ENCODE data around the gene GIMAP4.
"Not testable (repeated sequence)": the region's sequence is repeated elsewhere in the genome, so short reads cannot be mapped to it uniquely, and the experiment has no call there.

GIMAP4 gene

DNA sequence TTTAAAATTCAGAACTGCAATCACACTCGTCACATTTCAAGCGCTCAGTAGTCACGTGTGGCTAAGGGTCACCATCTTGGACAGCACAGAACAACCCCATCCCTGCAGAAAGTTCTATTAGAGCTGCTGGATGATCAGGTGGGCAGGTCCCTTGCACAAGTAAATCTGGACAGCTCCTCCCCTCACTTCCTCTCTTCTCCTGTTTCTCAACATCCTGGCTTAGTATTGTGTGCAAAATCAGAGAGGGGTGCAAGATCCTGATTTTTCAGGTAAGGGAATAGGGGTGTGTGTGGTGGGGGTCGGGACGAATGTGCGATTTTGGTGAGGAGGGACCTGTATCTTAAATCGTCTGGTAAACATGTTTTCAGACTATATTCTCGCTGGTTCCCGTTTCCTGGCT, at the start of gene GIMAP4:
Gene GIMAP4 (plus strand): TSS at position 222 of the 400 bp plus-strand sequence. CDS start 2,512 bp downstream, outside the sequence.
- no peak for DNase-seq (ENCODE audit: low read depth, low spot score)

DNA sequence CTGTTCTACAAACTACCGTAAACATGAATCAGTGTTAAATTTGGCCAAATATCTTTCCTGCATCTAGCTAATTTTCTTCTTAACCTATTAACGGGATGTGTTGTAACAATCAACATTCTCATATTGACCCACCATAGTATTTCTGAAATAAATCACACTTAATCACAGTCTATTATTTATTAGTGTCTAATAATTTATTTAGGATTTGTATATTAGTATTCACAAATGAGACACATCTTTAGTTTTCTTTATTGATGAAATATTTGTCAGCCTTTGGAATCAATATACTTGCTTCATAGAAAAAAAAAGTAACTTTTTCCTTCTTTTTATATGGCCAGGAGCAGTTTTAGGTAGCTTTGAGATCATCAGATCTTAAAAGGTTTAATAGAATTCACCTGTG, 47.9 kb upstream of the GIMAP4 start:
- no peak for DNase-seq (ENCODE audit: low read depth, low spot score)

DNA sequence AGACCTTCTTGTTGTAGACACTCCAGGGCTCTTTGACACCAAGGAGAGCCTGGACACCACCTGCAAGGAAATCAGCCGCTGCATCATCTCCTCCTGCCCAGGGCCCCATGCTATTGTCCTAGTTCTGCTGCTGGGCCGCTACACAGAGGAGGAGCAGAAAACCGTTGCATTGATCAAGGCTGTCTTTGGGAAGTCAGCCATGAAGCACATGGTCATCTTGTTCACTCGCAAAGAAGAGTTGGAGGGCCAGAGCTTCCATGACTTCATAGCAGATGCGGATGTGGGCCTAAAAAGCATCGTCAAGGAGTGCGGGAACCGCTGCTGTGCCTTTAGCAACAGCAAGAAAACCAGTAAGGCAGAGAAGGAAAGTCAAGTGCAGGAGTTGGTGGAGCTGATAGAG, 47.0 kb upstream of the GIMAP4 start:
- DNase-seq (ENCODE audit: low read depth, low spot score), result no peak

DNA sequence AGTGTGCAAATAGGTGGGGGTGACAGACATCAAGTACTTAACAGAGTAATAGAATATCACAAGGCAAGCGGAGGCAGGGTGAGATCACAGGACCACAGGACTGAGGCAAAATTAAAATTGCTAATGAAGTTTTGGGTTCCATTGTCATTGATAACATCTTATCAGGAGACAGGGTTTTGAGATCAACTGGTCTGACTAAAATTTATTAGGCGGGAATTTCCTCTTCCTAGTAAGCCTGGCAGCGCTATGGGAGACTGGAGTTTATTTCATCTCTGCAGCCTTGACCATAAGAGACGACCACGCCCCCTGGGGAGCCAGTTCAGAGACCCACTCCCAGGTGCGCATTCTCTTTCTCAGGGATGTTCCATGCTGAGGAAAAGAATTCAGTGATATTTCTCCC, 44.3 kb upstream of the GIMAP4 start:
- DNase-seq (ENCODE audit: low read depth, low spot score), result not testable (repeated sequence)

DNA sequence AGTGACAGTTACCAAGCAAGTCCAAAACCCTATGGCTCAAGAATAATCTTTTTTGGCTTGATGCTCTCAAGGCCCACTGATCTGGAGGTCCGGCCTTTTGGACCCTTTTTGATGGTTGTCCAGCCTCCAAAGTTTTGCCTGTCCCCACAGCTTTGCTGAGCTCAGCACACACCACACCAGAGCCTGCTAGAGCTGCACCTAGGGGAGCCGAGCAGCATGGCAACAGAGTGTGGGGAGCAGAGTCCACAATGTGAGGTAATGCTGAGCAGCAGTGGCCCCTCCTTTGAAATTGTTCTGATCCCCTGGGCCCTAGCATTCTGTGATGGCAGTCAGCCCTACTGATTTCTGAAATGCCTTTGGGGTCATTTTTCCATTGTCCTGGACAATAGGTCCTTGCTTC, 43.2 kb upstream of the GIMAP4 start:
- DNase-seq (ENCODE audit: low read depth, low spot score), result no peak

DNA sequence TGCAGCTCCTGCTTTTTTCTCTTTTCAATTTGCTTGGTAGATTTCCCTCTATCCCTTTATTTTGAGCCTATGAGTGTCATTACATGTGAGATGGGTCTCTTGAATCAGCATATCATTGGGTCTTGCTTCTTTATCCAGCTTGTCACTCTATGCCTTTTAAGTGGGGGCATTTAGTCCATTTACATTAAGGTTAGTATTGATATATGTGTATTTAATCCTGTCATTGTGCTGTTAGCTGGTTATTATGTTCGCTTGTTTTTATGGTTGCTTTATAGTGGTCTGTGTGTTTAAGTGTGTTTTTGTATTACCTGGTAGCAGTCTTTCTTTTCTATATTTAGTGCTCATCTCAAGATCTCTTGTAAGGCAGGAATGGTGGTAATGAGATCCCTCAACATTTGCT, 35.5 kb upstream of the GIMAP4 start:
- no peak for DNase-seq (ENCODE audit: low read depth, low spot score)

DNA sequence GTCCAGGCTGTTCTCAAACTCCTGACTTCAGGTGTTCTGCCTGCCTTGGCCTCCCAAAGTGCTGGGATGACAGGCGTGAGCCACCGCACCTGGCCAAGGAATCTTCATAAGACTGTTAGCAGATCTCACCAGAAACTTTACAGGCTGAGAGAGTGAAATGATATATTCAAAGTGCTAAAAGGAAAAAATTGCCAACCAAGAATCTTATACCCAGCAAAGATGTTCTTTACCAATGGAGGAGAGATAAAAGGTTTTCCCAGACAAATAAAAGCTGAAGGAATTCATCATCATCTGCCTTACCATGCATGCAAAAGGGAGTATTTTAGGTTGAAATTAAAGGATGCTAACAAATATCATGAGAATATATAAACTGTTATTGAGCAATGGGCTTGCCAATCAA, 28.9 kb upstream of the GIMAP4 start:
- DNase-seq (ENCODE audit: low read depth, low spot score), result no peak

DNA sequence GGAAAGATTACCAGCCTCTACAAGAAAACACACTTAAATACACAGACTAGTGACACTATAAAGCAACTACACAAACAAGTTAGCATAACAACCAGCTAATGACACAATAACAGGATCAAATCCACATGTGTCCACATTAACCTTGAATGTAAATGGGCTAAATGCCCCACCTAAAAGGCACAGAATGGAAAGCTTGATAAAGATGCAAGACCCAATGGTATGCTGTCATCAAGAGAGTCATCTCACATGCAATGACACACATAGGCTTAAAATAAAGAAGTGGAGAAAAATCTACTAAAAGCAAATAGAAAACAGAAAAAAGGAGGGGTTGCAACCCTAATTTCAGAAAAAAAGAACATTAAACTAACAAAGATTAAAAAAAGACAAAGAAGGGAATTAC, 14.0 kb upstream of the GIMAP4 start:
- DNase-seq (ENCODE audit: low read depth, low spot score), result no peak

DNA sequence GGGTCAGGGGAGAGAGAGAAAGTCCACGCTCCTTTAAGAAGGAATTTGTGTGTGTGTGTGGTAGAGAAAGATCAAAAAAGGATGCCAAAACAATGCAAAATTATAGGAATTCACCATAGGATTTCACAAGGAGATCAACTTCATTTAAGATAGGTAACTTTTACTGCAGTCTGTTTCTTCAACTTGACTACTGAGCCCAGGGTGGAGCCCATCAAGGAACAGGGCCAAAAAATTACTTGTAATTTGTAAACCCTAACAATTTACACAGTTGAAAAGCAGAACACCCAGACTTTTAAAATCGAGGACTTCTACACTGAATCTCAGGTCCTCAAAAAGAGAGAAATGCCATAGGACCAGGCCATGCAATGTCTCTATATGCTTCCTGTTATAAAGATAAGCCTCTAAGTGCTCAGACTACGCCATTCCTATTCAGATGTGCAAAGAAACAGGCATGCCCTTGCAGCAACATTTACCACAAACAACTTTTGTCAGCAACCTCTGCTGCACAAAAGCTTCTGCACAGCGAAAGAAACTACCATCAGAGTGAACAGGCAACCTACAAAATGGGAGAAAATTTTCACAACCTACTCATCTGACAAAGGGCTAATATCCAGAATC, 10.6 kb upstream of the GIMAP4 start:
- no peak for DNase-seq (ENCODE audit: low read depth, low spot score)

DNA sequence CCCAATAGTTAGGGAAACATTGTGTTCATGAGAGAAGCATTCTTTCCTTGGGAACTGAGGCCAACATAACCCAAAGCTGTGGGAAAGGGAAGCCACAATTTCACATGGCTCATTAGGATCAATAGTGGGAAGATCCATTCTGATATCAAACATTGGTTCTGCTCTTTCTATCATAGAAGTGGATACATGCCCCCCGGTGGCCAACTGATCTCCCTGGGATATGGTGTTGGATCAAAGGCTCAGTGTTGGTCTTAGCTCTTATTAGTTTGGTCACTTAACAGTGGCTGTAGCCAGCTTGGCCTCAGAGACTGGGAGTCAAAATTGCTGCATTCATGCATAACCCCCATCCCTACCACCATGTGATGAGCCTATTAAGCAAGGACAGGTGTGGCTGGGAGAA, 6.7 kb upstream of the GIMAP4 start:
- no peak for DNase-seq (ENCODE audit: low read depth, low spot score)

DNA sequence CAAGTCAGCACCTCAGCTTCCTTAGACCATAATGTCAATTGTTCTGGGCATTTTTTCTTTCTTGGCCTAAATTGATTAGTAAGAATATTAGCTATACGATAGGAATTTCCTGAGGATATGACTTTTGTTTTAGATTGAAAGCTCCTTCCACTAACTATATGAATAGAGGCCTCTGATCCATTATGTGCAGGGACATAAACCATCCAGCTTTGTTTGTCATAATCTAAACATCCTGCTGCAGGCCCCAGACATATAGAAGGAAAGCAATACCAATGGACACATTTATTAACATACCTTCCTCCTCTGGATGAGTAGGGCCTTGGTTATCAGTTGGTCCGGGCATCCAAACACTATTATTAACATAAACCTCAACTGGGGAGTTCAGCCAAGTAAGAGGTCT, 4.3 kb upstream of the GIMAP4 start:
- DNase-seq (ENCODE audit: low read depth, low spot score), result no peak

DNA sequence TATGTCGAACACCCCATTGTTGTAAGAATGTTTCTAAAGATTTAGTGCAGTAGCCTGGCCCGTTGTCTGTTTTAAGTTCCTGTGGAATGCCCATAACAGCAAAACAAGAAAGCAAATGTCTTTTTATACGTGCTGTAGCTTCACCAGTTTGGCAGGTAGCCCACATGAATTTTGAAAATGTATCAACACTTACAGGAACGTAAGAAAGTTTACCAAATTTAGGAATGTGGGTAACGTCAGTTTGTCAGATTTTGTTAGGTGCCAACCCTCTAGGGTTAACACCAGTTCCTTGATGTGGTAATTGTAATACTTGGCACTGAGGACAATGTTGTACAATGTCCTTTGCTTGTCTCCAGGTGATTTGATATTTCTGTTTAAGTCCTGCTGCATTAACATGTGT, 3.2 kb upstream of the GIMAP4 start:
- no peak for DNase-seq (ENCODE audit: low read depth, low spot score)

DNA sequence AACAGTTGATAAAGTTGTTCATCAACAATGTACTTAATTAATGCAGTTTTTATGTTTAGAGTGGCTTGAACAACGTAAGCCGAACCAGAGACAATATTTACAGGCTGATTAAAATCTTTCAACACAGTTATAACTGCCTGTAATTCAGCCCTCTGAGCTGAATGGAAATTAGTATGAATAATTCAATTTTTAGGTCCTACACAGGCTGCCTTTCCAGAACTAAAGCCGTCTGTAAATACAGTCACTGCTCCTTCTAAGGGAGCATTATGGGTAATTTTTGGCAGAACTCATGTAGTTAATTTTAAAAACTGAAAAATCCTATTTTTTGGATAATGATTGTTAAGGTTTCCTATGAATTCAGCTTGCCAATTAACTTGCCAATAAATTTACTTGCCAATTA, 2.6 kb upstream of the GIMAP4 start:
- DNase-seq (ENCODE audit: low read depth, low spot score), result no peak

DNA sequence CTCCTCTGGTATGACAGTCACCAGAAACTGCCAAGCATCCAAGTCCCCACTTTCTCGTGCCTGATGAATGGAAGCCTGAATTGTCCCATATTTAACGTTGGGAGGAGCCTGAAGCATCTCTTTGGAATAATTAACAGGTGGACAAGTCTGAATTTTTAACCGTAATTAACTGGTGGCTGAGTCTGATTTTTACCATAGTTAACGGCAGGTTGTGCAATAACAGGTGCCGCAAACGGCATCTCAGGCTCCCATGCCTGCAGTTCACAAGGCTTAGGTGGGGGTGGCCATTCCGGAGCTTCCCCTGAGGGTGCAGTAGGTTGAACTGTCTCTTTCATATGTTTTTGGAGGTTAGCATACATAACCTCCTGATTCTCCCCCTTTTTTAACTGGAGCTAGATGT, 2.0 kb upstream of the GIMAP4 start:
- DNase-seq (ENCODE audit: low read depth, low spot score), result no peak

DNA sequence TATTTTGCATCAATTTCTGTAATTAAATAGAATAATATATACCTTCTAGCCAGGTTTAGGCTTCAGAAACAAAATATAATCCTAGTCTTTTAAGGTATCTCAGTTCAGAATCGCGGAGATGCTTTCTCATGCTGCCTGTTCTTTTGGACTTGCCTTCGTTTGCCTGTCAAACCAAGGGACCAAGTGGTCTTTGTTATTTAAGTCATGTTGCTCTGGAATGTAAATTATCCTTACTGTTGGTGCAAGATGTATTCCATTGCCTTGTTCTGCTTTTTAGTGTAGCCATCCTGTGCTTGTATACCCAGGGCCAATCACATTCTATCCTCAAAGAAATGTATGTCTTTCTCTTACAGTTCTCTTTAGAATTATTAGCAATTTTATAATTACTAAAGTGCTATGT, 1.1 kb upstream of the GIMAP4 start:
- no peak for DNase-seq (ENCODE audit: low read depth, low spot score)

DNA sequence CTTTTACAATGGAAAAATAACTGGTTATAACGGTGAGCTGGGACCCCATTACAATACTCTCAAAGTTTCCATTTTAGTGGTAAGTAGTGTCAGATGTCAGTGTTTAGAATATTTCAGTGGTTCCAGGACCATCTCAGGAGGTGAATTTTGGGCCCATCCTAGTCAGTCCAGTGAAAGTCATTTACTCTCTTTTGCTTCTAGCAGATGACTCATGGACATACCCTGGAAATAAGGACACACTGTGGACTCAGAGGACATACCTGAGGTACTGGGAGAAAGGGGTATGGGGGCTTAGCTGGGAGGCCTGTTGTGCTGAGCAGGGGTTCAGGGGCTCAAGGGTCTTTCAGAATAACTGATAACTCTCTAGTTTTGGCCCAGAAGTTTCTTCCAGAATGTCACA, 618 bp upstream of the GIMAP4 start:
- DNase-seq (ENCODE audit: low read depth, low spot score), result no peak

DNA sequence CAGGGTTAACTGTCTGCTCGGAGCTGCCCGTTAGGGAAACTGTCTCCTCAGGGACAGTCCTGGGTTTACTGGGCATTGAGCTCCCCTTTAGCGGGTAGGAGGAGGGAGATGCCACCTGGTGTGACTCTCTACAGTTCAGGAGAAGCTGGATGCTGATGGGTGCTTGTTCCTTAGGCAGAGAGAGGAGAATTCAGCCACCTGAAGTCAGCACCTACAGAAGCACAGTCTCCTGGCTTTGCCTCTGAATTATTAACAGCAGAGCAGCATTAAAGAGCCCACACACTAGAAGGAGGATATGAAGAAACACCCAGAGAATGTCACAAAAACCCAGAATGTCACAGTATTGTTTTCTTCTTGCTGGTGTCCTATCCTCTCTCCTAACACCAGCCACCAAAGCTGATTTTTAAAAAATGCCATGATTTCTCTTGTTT, 696 bp downstream of the GIMAP4 start:
- DNase-seq (ENCODE audit: low read depth, low spot score), result no peak

DNA sequence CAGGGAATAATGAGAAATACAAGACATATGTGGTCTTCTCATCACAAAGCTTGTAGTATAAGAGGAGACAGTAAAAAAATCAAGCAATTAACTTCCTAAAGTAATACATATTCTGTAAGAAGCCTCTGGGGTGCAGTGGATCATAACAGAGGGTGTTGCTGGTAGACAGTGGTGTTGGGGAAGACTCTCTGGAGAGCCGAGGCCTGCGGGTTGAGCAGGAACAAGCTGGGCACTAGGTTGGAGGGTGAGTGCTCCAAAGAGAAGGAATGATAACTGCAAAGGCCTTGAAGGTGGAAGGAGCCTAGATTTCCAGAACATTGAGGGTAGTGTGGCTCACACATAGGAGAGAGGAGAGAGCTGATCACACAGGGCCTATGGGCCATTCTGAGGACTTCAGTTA, 1.5 kb downstream of the GIMAP4 start:
- DNase-seq (ENCODE audit: low read depth, low spot score), result no peak

DNA sequence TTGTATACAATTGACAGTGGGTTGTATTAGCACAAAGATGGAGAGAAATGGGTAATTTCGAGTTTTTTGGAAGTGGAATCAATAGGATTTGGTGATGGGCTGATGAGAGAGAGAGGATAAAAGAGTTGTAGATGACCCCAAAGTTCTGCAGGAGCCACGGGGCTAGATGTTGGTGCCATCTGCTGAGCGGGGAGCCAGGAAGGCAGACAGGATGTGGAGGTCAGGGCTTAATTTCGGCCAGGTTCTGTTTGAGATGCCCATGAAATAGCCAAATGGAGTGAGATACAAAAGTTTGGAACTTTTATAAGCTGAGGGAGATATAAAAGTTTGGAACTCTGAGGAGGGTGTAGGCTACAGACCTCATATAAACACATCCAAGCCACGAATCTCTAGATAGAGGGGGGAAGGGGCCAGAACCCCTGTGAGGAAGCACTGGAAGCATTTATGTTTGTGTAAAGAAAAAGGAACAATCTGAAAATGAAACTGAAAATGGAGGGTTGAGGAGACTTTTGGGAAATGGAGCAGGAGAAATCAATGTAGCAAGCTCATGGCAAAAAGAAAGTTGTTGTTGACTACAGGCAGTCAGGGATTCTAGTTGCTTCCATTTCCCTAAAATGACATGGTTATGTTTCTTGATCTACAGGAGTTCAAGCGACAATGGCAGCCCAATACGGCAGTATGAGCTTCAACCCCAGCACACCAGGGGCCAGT, 2.2 kb downstream of the GIMAP4 start:
- DNase-seq (ENCODE audit: low read depth, low spot score), result no peak

DNA sequence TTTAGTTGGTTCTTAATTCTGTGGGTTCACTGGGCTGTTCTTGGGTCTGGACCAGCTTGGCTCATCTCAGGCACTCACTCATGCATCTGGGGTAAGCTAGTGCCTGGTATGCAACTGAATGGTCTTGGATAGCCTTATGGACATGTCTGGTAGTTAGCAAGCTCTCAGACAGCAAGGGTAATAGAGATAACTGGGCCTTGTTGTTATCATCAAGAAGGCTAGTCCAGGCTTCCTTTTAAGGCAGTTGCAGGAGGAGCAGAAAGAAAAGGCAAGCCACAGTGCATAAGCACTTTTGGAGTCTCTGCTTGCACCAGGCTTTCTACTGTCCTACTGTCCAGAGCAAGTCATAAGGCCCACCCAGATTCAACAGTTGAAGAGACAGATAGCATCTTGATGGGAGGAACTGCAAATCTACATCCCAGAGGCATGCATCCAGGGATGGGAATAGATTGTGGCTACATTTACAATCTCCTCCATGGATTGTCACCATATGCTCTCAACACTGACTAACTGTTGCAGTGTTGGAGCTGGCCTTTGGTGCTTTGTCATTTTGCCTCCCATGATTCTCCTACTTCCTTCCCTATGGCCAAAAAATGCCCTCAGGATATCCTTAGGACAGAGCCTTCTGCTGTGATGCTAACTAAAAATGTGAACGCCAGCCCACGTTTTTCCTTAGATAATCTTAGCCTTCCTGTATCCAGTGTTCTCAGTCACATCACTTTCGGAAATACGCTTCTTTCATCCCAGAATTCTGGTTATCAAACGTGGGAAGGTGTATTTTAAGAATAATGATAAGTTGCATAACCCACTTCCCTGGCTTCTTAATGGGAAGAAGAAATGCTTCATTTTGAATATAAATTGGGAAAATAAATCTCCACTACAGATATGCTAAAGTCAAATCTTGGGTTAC, 3.6 kb downstream of the GIMAP4 start:
- no peak for DNase-seq (ENCODE audit: low read depth, low spot score)

DNA sequence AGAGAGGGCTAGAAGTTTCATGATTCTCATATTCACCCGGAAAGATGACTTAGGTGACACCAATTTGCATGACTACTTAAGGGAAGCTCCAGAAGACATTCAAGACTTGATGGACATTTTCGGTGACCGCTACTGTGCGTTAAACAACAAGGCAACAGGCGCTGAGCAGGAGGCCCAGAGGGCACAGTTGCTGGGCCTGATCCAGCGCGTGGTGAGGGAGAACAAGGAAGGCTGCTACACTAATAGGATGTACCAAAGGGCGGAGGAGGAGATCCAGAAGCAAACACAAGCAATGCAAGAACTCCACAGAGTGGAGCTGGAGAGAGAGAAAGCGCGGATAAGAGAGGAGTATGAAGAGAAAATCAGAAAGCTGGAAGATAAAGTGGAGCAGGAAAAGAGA, 5.3 kb downstream of the GIMAP4 start:
- DNase-seq (ENCODE audit: low read depth, low spot score), result no peak

DNA sequence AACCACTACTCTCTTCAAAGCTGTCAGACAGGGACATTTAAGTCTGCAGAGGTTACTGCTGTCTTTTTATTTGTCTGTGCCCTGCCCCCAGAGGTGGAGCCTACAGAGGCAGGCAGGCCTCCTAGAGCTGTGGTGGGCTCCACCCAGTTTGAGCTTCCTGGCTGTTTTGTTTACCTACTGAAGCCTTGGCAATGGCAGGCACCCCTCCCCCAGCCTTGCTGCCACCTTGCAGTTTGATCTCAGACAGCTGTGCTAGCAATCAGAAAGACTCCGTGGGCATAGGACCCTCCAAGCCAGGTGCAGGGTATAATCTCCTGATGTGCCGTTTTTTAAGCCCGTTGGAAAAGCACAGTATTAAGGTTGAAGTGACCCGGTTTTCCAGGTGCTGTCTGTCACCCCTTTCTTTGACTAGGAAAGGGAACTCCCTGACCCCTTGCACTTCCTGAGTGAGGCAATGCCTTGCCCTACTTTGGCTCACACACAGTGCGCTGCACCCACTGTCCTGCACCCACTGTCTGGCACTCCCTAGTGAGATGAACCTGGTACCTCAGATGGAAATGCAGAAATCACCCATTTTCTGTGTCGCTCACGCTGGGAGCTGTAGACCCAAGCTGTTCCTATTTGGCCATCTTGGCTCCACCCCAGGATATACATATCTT, 12.9 kb downstream of the GIMAP4 start:
- DNase-seq (ENCODE audit: low read depth, low spot score), result not testable (repeated sequence)

Measured in activated CD4-positive, CD25-positive, alpha-beta regulatory T cell treated with anti-CD3 and anti-CD28 coated beads, Interleukin-2, amount 50 U/mL, for 16 hours (primary cell).